ENCODE results near the gene RFK.

- TF ChIP-seq MED1 (CRISPR knock-in tag; IDR thresholded peaks at IDR 0.05; ENCODE audit: borderline replicate concordance) (no peak), POLR2AphosphoS5 (IDR thresholded peaks at IDR 0.05; ENCODE audit: control insufficient read depth, insufficient read depth, low read depth, low read length) (no peak), MEIS2 (IDR thresholded peaks at IDR 0.05; ENCODE audit: partially characterized antibody) (no peak), NR2C2 (CRISPR knock-in tag; IDR thresholded peaks at IDR 0.05) (no peak), NR2C2 (tag; IDR thresholded peaks at IDR 0.05) (no peak), EP300 (IDR thresholded peaks at IDR 0.05; ENCODE audit: low read length) (no peak)
- TF ChIP-seq, protein P1, sequence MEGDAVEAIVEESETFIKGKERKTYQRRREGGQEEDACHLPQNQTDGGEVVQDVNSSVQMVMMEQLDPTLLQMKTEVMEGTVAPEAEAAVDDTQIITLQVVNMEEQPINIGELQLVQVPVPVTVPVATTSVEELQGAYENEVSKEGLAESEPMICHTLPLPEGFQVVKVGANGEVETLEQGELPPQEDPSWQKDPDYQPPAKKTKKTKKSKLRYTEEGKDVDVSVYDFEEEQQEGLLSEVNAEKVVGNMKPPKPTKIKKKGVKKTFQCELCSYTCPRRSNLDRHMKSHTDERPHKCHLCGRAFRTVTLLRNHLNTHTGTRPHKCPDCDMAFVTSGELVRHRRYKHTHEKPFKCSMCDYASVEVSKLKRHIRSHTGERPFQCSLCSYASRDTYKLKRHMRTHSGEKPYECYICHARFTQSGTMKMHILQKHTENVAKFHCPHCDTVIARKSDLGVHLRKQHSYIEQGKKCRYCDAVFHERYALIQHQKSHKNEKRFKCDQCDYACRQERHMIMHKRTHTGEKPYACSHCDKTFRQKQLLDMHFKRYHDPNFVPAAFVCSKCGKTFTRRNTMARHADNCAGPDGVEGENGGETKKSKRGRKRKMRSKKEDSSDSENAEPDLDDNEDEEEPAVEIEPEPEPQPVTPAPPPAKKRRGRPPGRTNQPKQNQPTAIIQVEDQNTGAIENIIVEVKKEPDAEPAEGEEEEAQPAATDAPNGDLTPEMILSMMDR (IDR thresholded peaks at IDR 0.05 in 2 of 3, conservative IDR thresholded peaks at IDR 0.05 in 1 of 3; ENCODE audit: insufficient read depth in 2 of 3, low read depth in 1 of 3, low read length in 3 of 3): no peak
- TF ChIP-seq, protein P2, sequence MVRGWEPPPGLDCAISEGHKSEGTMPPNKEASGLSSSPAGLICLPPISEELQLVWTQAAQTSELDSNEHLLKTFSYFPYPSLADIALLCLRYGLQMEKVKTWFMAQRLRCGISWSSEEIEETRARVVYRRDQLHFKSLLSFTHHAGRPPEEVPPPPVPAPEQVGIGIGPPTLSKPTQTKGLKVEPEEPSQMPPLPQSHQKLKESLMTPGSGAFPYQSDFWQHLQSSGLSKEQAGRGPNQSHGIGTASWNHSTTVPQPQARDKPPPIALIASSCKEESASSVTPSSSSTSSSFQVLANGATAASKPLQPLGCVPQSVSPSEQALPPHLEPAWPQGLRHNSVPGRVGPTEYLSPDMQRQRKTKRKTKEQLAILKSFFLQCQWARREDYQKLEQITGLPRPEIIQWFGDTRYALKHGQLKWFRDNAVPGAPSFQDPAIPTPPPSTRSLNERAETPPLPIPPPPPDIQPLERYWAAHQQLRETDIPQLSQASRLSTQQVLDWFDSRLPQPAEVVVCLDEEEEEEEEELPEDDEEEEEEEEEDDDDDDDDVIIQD (CRISPR knock-in tag; IDR thresholded peaks at IDR 0.05): no peak
Measured at GRCh38 chr9:76433836-76434235, 39.6 kb upstream of the RFK start.
